GM12878 (cell line): ENCODE results near the gene SORBS2.

Experiments
- EP300 ChIP-seq, 2 experiments: fragments of 150-350 bp in 1 of 2; IDR thresholded peaks; 2 replicates each; pipeline ENCODE4 v1.6.1; 2011 to 2012; ENCODE audit warnings: low read depth in 2 of 2, low read length in 2 of 2, borderline replicate concordance in 1 of 2, improper control_type of control experiment in 1 of 2, inconsistent platforms in 1 of 2; ENCODE audit not compliant: control insufficient read depth in 1 of 2
- NFYB ChIP-seq: IDR thresholded peaks from 2 replicates; pipeline ENCODE4 v1.6.1; 2011; ENCODE audit warnings: low read depth, mild to moderate bottlenecking, low read length, improper control_type of control experiment, moderate library complexity; ENCODE audit not compliant: insufficient read depth

DNA sequence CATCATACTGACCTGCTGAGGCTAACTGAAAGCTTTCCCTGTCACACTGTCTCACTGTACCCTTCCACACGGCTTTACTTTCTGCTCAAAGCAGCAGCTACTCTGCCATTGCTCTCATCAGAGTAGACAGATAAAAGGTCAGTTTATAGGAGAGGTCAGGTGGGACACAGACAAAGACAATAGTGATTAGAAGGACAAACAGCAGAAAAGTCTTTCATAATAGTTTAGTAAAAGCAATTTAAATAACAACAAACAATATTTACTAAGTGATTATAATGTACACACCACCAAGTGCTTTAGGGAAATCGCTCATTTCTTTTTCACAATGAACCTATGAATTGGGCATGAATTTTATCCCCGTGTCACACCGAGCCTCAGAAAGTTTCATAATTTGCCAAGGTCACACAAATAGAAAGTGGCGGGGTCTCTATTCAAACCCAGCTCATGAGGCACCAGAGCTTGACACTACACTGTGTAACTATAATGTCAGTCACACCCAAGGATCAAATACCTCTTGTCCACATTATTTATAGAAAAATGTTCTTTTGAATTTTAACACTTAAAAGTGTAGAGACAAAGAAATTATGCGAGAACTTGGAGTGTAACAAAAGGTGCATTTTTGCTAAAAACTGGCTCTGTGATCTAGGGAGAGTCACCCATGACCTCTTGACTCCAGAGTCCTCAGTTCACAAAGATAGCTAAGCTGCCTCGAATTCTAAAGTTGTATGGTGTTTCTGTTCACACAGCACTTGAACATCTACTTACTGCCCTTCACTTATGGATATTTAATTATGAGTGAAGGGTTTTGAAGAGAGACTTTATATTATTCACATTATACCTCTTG lies 24.5 kb upstream of the SORBS2 start:
- TF ChIP-seq EP300 (IDR thresholded peaks at IDR 0.05; ENCODE audit: borderline replicate concordance in 1 of 2, control insufficient read depth in 1 of 2, low read depth in 2 of 2, low read length in 2 of 2) (no peak), NFYB (no peak)
